H9 (cell line): ENCODE data around the gene ABCA1. TPM values are rescaled to one million over a fixed set of nuclear protein-coding genes. Genes with fewer than 3 reads are reported as not detected.

Experiments used
- DNase-seq: peaks from one replicate; pipeline ENCODE4 v3.0.0-alpha.2; 2017
- H2AFZ ChIP-seq: one replicate; pipeline ENCODE4 v1.6.1; 2013; ENCODE audit warnings: mild to moderate bottlenecking, low read length, control low read depth, moderate library complexity
- H2AK5ac ChIP-seq: 2 replicates; pipeline ENCODE4 v1.6.1; 2013; ENCODE audit warnings: low read length, control low read depth, mixed read lengths; ENCODE audit not compliant: insufficient read length
- H2BK120ac ChIP-seq: one replicate; pipeline ENCODE4 v1.6.1; 2013; ENCODE audit warnings: low read depth, mild to moderate bottlenecking, low read length, control low read depth, inconsistent platforms; ENCODE audit not compliant: poor library complexity, severe bottlenecking
- H2BK12ac ChIP-seq: 2 replicates; pipeline ENCODE4 v1.6.1; 2013; ENCODE audit warnings: low read length, control low read depth, mixed read lengths, low read depth; ENCODE audit not compliant: insufficient read length
- H2BK15ac ChIP-seq: 2 replicates; pipeline ENCODE4 v1.6.1; 2013; ENCODE audit warnings: low read depth, low read length, control low read depth
- H2BK20ac ChIP-seq: one replicate; pipeline ENCODE4 v1.6.1; 2013; ENCODE audit warnings: low read depth, mild to moderate bottlenecking, low read length, control low read depth, inconsistent platforms; ENCODE audit not compliant: poor library complexity, severe bottlenecking
- H2BK5ac ChIP-seq: 2 replicates; pipeline ENCODE4 v1.6.1; 2013; ENCODE audit warnings: low read length, control low read depth, mixed read lengths; ENCODE audit not compliant: insufficient read length
- H3K14ac ChIP-seq: 2 replicates; pipeline ENCODE4 v1.6.1; 2013; ENCODE audit warnings: low read length, control low read depth; ENCODE audit not compliant: insufficient read depth
- H3K18ac ChIP-seq: 2 replicates; pipeline ENCODE4 v1.6.1; 2013; ENCODE audit warnings: low read depth, mild to moderate bottlenecking, mixed read lengths, low read length, control low read depth; ENCODE audit not compliant: insufficient read length
- H3K23ac ChIP-seq: 2 replicates; pipeline ENCODE4 v1.6.1; 2013; ENCODE audit warnings: low read length, control low read depth, mixed read lengths, low read depth; ENCODE audit not compliant: insufficient read length
- H3K23me2 ChIP-seq: 2 replicates; pipeline ENCODE4 v1.6.1; 2013; ENCODE audit warnings: low read depth, mild to moderate bottlenecking, mixed read lengths, low read length, control low read depth; ENCODE audit not compliant: insufficient read length, poor library complexity, severe bottlenecking
- H3K27ac ChIP-seq: 2 replicates; pipeline ENCODE4 v1.5.1; 2013; ENCODE audit warnings: low read length, control low read depth, mixed read lengths, low read depth; ENCODE audit not compliant: insufficient read length
- H3K27me3 ChIP-seq: 2 replicates; pipeline ENCODE4 v1.6.1; 2013; ENCODE audit warnings: low read length, control low read depth, inconsistent platforms; ENCODE audit not compliant: insufficient read depth
- H3K4ac ChIP-seq: 2 replicates; pipeline ENCODE4 v1.6.1; 2013; ENCODE audit warnings: low read depth, mild to moderate bottlenecking, control low read depth, inconsistent platforms, low read length, moderate library complexity
- H3K4me1 ChIP-seq: 2 replicates; pipeline ENCODE4 v1.6.1; 2013; ENCODE audit warnings: low read length, control low read depth, inconsistent platforms; ENCODE audit not compliant: insufficient read depth
- H3K4me2 ChIP-seq: 2 replicates; pipeline ENCODE4 v1.6.1; 2013; ENCODE audit warnings: low read length, control low read depth, mixed read lengths; ENCODE audit not compliant: insufficient read length, insufficient read depth
- H3K56ac ChIP-seq: 2 replicates; pipeline ENCODE4 v1.6.1; 2013; ENCODE audit warnings: low read depth, mild to moderate bottlenecking, mixed read lengths, low read length, control low read depth; ENCODE audit not compliant: insufficient read length
- H3K79me1 ChIP-seq: 2 replicates; pipeline ENCODE4 v1.6.1; 2013; ENCODE audit warnings: low read depth, mild to moderate bottlenecking, moderate library complexity, low read length, control low read depth, inconsistent platforms; ENCODE audit not compliant: insufficient read depth, poor library complexity, severe bottlenecking
- H3K79me2 ChIP-seq: 2 replicates; pipeline ENCODE4 v1.6.1; 2013; ENCODE audit warnings: low read length, control low read depth, inconsistent platforms; ENCODE audit not compliant: insufficient read depth
- H3K9ac ChIP-seq: 2 replicates; pipeline ENCODE4 v1.6.1; 2013; ENCODE audit warnings: low read length, control low read depth, mixed read lengths; ENCODE audit not compliant: insufficient read length; ENCODE audit errors: extremely low read depth
- H3K9me3 ChIP-seq: one replicate; pipeline ENCODE4 v1.6.1; 2013; ENCODE audit warnings: low read depth, low read length, inconsistent platforms; ENCODE audit not compliant: control insufficient read depth
- H3T11ph ChIP-seq: one replicate; pipeline ENCODE4 v1.6.1; 2013; ENCODE audit warnings: mild to moderate bottlenecking, low read length, control low read depth, inconsistent platforms
- H4K20me1 ChIP-seq: one replicate; pipeline ENCODE4 v1.6.1; 2013; ENCODE audit not compliant: control insufficient read depth, insufficient read length, insufficient read depth
- H4K5ac ChIP-seq: 2 replicates; pipeline ENCODE4 v1.6.1; 2013; ENCODE audit warnings: low read depth, mild to moderate bottlenecking, mixed read lengths, low read length, control low read depth; ENCODE audit not compliant: insufficient read length
- H4K8ac ChIP-seq: replicated peaks from 2 replicates; pipeline ENCODE4 v1.6.1; 2013; ENCODE audit warnings: low read length, control low read depth, mixed read lengths, low read depth; ENCODE audit not compliant: insufficient read length
- H4K91ac ChIP-seq: 2 replicates; pipeline ENCODE4 v1.6.1; 2013; ENCODE audit warnings: low read depth, mild to moderate bottlenecking, moderate library complexity, mixed read lengths, low read length, control low read depth; ENCODE audit not compliant: insufficient read length
- H3K27ac Mint-ChIP-seq, 3 experiments: 2 replicates in 2 of 3; 3 replicates in 1 of 3; pipeline ENCODE4 v1.8.0; 2020 to 2021; ENCODE audit warnings: mixed read lengths in 3 of 3, mild to moderate bottlenecking in 1 of 3, moderate library complexity in 1 of 3
- H3K27me3 Mint-ChIP-seq: 2 replicates; pipeline ENCODE4 v1.8.0; 2021; ENCODE audit warnings: low read depth, mild to moderate bottlenecking, moderate library complexity, mixed read lengths
- H3K36me3 Mint-ChIP-seq, 3 experiments: 2 replicates in 2 of 3; 3 replicates in 1 of 3; pipeline ENCODE4 v1.8.0; 2020 to 2021; ENCODE audit warnings: low read depth in 3 of 3, mixed read lengths in 3 of 3; ENCODE audit not compliant: insufficient read depth in 1 of 3
- H3K4me1 Mint-ChIP-seq, 2 experiments: 2 replicates each; pipeline ENCODE4 v1.8.0; 2020; ENCODE audit warnings: mixed read lengths in 2 of 2
- H3K4me3 Mint-ChIP-seq, 2 experiments: 2 replicates in 1 of 2; 3 replicates in 1 of 2; pipeline ENCODE4 v1.8.0; 2020 to 2021; ENCODE audit warnings: mild to moderate bottlenecking in 2 of 2, mixed read lengths in 2 of 2, moderate library complexity in 1 of 2
- H3K9me3 Mint-ChIP-seq, 2 experiments: 2 replicates in 1 of 2; 3 replicates in 1 of 2; pipeline ENCODE4 v1.8.0; 2020; ENCODE audit warnings: mild to moderate bottlenecking in 2 of 2, mixed read lengths in 2 of 2, moderate library complexity in 1 of 2
- WGBS: extraction: QIAGEN DNeasy Blood & Tissue Kit; methylation state at CpG from one replicate; pipeline ENCODE4 v1.1.7; 2013; ENCODE audit warnings: missing lambda C conversion rate, low lambda C conversion rate, mixed read lengths; ENCODE audit not compliant: insufficient read length; ENCODE audit errors: extremely low coverage; 5-methylcytosine and 5-hydroxymethylcytosine counted together
- total RNA-seq: library from RNA; stranded (reverse); gene quantifications from 2 replicates; pipeline ENCODE4 v1.2.1, GENCODE V29; 2021
- TF ChIP-seq, protein P1 (sequence below): fragments of 200-600 bp; sonication (generic); conservative IDR thresholded peaks from 3 replicates; pipeline ENCODE4 v1.8.0; 2021; ENCODE audit warnings: antibody characterized with exemption, mild to moderate bottlenecking

The ABCA1 gene
- total RNA-seq, 1 experiment from 2014 or later: 16.6 TPM

DNA sequence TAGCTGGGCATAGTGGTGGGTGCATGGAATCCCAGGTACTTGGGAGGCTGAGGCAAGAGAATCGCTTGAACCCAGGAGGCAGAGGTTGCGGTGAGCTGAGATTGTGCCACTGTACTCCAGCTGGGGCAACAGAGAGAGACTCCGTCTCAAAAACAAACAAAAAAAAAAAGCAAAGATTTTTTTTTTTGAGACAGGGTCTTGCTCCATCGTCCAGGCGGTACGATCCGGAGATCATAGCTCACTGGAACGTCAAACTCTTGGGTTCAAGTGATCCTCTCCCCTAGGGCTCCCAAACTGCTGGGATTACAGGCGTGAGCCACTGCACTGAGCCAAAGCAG is 37.6 kb downstream of the ABCA1 start:
- Histone ChIP-seq H2BK12ac (no peak overlapping the region), H3K79me1 (no peaks in the 10 kb centered on the region), H2AFZ (no peak overlapping the region), H3K56ac (no peak overlapping the region), H3K18ac (no peak overlapping the region), H3K23me2 (no peaks in the 10 kb centered on the region), H3K14ac (no peak overlapping the region), H2BK15ac (no peak overlapping the region), H4K5ac (no peak overlapping the region), H2AK5ac (no peak overlapping the region), H3K27ac (no peak overlapping the region), H3K79me2 (no peaks in the 10 kb centered on the region), H2BK5ac (no peak overlapping the region), H2BK20ac (no peak overlapping the region), H3K4me1 (no peaks in the 10 kb centered on the region; the same call in 1 of the 2 replicates), H4K20me1 (no peaks in the 10 kb centered on the region), H3K4me2 (no peak overlapping the region), H3K9ac (no peak overlapping the region), H4K91ac (no peak overlapping the region), H3T11ph (no peak overlapping the region), H3K23ac (no peak overlapping the region), H3K27me3 (no peaks in the 10 kb centered on the region), H3K9me3 (no peaks in the 10 kb centered on the region), H3K4ac (no peak overlapping the region), H4K8ac (no peak overlapping the region), H2BK120ac (no peak overlapping the region)
- Mint-ChIP-seq H3K27me3 (peaks cover 18% of the 10 kb centered on the region), H3K4me1 (peaks cover 39% of the 10 kb centered on the region in 2 experiments), H3K36me3 (peaks cover 6 to 20% (median 16%) of the 10 kb centered on the region in 3 experiments; a peak in 6 of 7 replicates), H3K4me3 (no peak overlapping the region), H3K27ac (no peak overlapping the region), H3K9me3 (peaks cover 0 to 3% of the 10 kb centered on the region in 2 experiments; a peak in 2 of 5 replicates)
- no peak for DNase-seq
- no CpG with 5 or more reads among the region's 9 CpGs for WGBS
- TF ChIP-seq, protein P1, sequence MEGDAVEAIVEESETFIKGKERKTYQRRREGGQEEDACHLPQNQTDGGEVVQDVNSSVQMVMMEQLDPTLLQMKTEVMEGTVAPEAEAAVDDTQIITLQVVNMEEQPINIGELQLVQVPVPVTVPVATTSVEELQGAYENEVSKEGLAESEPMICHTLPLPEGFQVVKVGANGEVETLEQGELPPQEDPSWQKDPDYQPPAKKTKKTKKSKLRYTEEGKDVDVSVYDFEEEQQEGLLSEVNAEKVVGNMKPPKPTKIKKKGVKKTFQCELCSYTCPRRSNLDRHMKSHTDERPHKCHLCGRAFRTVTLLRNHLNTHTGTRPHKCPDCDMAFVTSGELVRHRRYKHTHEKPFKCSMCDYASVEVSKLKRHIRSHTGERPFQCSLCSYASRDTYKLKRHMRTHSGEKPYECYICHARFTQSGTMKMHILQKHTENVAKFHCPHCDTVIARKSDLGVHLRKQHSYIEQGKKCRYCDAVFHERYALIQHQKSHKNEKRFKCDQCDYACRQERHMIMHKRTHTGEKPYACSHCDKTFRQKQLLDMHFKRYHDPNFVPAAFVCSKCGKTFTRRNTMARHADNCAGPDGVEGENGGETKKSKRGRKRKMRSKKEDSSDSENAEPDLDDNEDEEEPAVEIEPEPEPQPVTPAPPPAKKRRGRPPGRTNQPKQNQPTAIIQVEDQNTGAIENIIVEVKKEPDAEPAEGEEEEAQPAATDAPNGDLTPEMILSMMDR: no peak
